Vagina (tissue), 2 donors: Measurements from ENCODE around the gene AGAP3.

ENCODE experiments used
- POLR2A ChIP-seq, 2 donors: fragments of 450-650 bp; IDR thresholded peaks; one replicate each; pipeline ENCODE4 v1.6.1; 2017; ENCODE audit warnings: antibody characterized with exemption in 2 of 2, mild to moderate bottlenecking in 2 of 2, moderate library complexity in 2 of 2
- POLR2AphosphoS5 ChIP-seq, 2 donors: sonication (generic); formaldehyde crosslinking; IDR thresholded peaks; one replicate each; pipeline ENCODE4 v1.9.0; 2017; ENCODE audit warnings: antibody characterized with exemption in 2 of 2, mild to moderate bottlenecking in 2 of 2, low read depth in 1 of 2; ENCODE audit not compliant: insufficient read depth in 1 of 2
- TF ChIP-seq, protein P1 (sequence below), 3 experiments: fragments of 450-650 bp in 2 of 3; fragments of 200-600 bp in 1 of 3; sonication (generic) in 1 of 3; IDR thresholded peaks; one replicate each; pipeline ENCODE4 v1.5.1; 2017 to 2019; ENCODE audit warnings: antibody characterized with exemption in 3 of 3, mild to moderate bottlenecking in 2 of 3, moderate library complexity in 2 of 3

DNA sequence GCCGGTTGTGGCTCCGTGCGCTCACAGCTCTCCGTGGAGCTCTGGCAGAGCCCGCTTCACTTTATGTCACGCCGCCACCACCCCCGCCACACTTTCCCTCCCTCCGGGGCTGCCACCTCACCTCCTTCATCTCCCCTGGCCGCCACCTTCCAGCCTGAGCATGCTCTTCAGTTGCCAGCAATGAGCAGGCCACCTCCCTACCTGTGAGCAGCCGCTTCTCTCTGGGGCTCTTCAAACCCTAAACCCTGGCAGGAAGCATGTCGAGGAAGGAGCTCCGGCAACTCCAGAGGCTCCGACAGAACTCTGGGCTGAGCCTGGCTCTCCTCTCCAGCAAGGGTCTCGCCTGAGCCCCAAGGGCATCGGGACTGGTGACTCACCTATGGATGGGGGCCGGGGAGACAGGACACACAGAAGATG, 44.5 kb downstream of the AGAP3 start:
- TF ChIP-seq POLR2A (IDR thresholded peaks at IDR 0.05) (no peak), POLR2AphosphoS5 (IDR thresholded peaks at IDR 0.05; ENCODE audit: insufficient read depth in 1 of 2, low read depth in 1 of 2) (no peak)
- TF ChIP-seq, protein P1, sequence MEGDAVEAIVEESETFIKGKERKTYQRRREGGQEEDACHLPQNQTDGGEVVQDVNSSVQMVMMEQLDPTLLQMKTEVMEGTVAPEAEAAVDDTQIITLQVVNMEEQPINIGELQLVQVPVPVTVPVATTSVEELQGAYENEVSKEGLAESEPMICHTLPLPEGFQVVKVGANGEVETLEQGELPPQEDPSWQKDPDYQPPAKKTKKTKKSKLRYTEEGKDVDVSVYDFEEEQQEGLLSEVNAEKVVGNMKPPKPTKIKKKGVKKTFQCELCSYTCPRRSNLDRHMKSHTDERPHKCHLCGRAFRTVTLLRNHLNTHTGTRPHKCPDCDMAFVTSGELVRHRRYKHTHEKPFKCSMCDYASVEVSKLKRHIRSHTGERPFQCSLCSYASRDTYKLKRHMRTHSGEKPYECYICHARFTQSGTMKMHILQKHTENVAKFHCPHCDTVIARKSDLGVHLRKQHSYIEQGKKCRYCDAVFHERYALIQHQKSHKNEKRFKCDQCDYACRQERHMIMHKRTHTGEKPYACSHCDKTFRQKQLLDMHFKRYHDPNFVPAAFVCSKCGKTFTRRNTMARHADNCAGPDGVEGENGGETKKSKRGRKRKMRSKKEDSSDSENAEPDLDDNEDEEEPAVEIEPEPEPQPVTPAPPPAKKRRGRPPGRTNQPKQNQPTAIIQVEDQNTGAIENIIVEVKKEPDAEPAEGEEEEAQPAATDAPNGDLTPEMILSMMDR (IDR thresholded peaks at IDR 0.05): no peak
